ENCODE data around the gene AP3D1. TPM values are rescaled to one million over a fixed set of nuclear protein-coding genes. Genes with fewer than 3 reads are reported as not detected.

Gene AP3D1
- total RNA-seq, 2 experiments from 2014 or later = 80.0 to 99.8 TPM

GRCh38 chr19:2117215-2117960 lies 34.0 kb downstream of the AP3D1 start:
- H3K9me2 ChIP-seq (ENCODE audit: insufficient read depth, low read length) = no peaks in the 10 kb centered on the region
- H3K27ac ChIP-seq (ENCODE audit: low read depth, low read length, poor library complexity, severe bottlenecking) = no peak overlapping the region
- TF ChIP-seq, protein P1, sequence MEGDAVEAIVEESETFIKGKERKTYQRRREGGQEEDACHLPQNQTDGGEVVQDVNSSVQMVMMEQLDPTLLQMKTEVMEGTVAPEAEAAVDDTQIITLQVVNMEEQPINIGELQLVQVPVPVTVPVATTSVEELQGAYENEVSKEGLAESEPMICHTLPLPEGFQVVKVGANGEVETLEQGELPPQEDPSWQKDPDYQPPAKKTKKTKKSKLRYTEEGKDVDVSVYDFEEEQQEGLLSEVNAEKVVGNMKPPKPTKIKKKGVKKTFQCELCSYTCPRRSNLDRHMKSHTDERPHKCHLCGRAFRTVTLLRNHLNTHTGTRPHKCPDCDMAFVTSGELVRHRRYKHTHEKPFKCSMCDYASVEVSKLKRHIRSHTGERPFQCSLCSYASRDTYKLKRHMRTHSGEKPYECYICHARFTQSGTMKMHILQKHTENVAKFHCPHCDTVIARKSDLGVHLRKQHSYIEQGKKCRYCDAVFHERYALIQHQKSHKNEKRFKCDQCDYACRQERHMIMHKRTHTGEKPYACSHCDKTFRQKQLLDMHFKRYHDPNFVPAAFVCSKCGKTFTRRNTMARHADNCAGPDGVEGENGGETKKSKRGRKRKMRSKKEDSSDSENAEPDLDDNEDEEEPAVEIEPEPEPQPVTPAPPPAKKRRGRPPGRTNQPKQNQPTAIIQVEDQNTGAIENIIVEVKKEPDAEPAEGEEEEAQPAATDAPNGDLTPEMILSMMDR (conservative IDR thresholded peaks at IDR 0.05; ENCODE audit: low read length) = no peak
- TF ChIP-seq EZH2phosphoT487 (IDR thresholded peaks at IDR 0.05; ENCODE audit: borderline replicate concordance, low read depth, low read length) = no peak
- ChIA-PET POLR2A (no interaction called here), CTCF (ENCODE audit: unreplicated experiment) (no interaction called here)
- H3K4me2 ChIP-seq (ENCODE audit: low read length) = no peak overlapping the region
- no peak for DNase-seq (ENCODE audit: low spot score)
- H3K4me3 ChIP-seq (ENCODE audit: low read depth, low read length, poor library complexity, severe bottlenecking) = no peak overlapping the region
- no TSS peak for BruUV-seq (replicated peaks)
- intact Hi-C loops (cut with micrococcal nuclease; ENCODE audit: unreplicated experiment) = no loop called here
- H3K36me3 ChIP-seq (ENCODE audit: insufficient read depth, low read length) = peaks cover 92% of the 10 kb centered on the region
- H2AFZ ChIP-seq (ENCODE audit: low read length) = no peak overlapping the region
- H4K20me1 ChIP-seq (ENCODE audit: insufficient read depth, low read length) = no peaks in the 10 kb centered on the region
- H3K4me1 ChIP-seq (ENCODE audit: insufficient read depth, low read length, poor library complexity, severe bottlenecking) = no peaks in the 10 kb centered on the region
- no peaks in the 10 kb centered on the region for H3K79me2 ChIP-seq (ENCODE audit: insufficient read depth, low read depth, low read length)
- H3K9me3 ChIP-seq (ENCODE audit: low read length) = no peaks in the 10 kb centered on the region

DNA sequence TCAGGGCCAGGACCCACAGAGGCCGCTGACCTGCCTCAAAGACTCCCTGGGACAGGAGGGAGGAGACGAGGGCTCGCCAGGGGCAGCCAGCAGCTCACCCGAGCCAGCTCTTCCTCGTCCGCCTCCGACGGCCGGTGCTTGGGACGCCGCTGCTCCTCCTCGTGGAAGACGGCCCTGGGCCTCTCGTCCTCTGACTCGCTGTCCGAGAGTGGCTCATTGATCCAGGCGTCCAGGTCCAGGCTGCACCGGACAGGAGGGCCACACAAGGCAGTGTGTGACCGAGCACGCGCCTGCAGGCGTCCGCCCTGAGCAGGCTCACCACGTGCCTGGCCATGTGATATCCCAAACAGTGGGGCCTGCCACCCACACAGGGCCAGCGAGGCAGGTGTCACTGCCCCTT lies 34.9 kb downstream of the AP3D1 start:
- Histone ChIP-seq H3K27ac (ENCODE audit: low read depth, low read length, poor library complexity, severe bottlenecking) (no peak overlapping the region), H3K4me2 (ENCODE audit: low read length) (no peak overlapping the region), H2AFZ (ENCODE audit: low read length) (no peak overlapping the region), H3K79me2 (ENCODE audit: insufficient read depth, low read depth, low read length) (no peaks in the 10 kb centered on the region), H3K36me3 (ENCODE audit: insufficient read depth, low read length) (peaks cover 92% of the 10 kb centered on the region), H3K4me3 (ENCODE audit: low read depth, low read length, poor library complexity, severe bottlenecking) (no peak overlapping the region), H3K9me2 (ENCODE audit: insufficient read depth, low read length) (no peaks in the 10 kb centered on the region), H3K4me1 (ENCODE audit: insufficient read depth, low read length, poor library complexity, severe bottlenecking) (no peaks in the 10 kb centered on the region), H4K20me1 (ENCODE audit: insufficient read depth, low read length) (no peaks in the 10 kb centered on the region), H3K9me3 (ENCODE audit: low read length) (no peaks in the 10 kb centered on the region)
- ChIA-PET POLR2A (no interaction called here), CTCF (ENCODE audit: unreplicated experiment) (no interaction called here)
- DNase-seq (ENCODE audit: low spot score) = no peak
- intact Hi-C loops (cut with micrococcal nuclease; ENCODE audit: unreplicated experiment) = no loop called here
- BruUV-seq (replicated peaks) = no TSS peak
- TF ChIP-seq, protein P1 (conservative IDR thresholded peaks at IDR 0.05; ENCODE audit: low read length) = no peak

DNA sequence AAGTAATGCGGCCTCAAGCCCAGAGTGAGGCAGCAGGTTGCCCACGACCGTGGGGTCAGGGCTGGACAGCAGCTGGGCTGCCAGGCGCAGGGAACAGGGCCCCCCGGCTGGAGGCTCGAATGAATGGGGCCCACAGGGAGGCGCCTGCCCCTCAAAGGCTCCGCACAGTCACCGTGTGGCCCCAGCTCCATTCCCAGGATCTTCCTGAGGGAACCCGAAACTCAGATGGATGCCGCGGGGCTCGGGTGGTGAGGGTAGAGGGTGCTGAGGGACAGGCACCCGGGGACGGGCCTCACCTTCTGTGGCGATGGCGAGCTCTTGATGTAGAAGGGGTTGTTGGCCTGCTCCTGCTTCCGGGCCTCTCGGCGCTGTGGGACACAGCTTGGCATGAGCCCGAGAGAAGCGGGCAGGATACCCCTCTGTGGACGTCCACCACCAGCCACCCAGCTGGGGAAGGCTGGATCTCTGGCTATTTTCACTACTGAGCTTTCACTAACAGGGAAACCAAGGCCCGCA lies 35.4 kb downstream of the AP3D1 start:
- no peak for TF ChIP-seq EZH2phosphoT487 (IDR thresholded peaks at IDR 0.05; ENCODE audit: borderline replicate concordance, low read depth, low read length)
- TF ChIP-seq, protein P1 (conservative IDR thresholded peaks at IDR 0.05; ENCODE audit: low read length) = no peak

More for the DNA sequence above, 35.4 kb downstream of the AP3D1 start:
- no peak for DNase-seq (ENCODE audit: low spot score)
- CTCF ChIA-PET (ENCODE audit: unreplicated experiment) = no interaction called here
- no TSS peak for BruUV-seq (replicated peaks)
- Histone ChIP-seq H2AFZ (ENCODE audit: low read length) (no peak overlapping the region), H3K4me3 (ENCODE audit: low read depth, low read length, poor library complexity, severe bottlenecking) (no peak overlapping the region), H3K27ac (ENCODE audit: low read depth, low read length, poor library complexity, severe bottlenecking) (no peak overlapping the region), H3K9me2 (ENCODE audit: insufficient read depth, low read length) (no peaks in the 10 kb centered on the region), H3K9me3 (ENCODE audit: low read length) (no peaks in the 10 kb centered on the region), H3K79me2 (ENCODE audit: insufficient read depth, low read depth, low read length) (no peaks in the 10 kb centered on the region), H3K36me3 (ENCODE audit: insufficient read depth, low read length) (peaks cover 92% of the 10 kb centered on the region), H3K4me1 (ENCODE audit: insufficient read depth, low read length, poor library complexity, severe bottlenecking) (no peaks in the 10 kb centered on the region), H4K20me1 (ENCODE audit: insufficient read depth, low read length) (no peaks in the 10 kb centered on the region), H3K4me2 (ENCODE audit: low read length) (no peak overlapping the region)
- intact Hi-C loops (cut with micrococcal nuclease; ENCODE audit: unreplicated experiment) = no loop called here
- POLR2A ChIA-PET = no interaction called here

All from OCI-LY7 (cell line).